Kidney (tissue), 14 donors: Measurements from ENCODE around the gene SOX1. TPM values are rescaled to one million over a fixed set of nuclear protein-coding genes. Genes with fewer than 3 reads are reported as not detected.

ENCODE experiments used
- DNase-seq, 5 donors: peaks; one replicate each; pipeline ENCODE4 v3.0.0-alpha.2; 2013 to 2020
- FAIRE-seq: peaks from 2 replicates; lab custom pipeline; 2012; peaks lifted over from hg19 to GRCh38; lab: Jason Lieb, UNC
- H3K27ac ChIP-seq, 2 donors: one replicate each; pipeline ENCODE4 v1.7.0; 2013; ENCODE audit warnings: low read depth in 2 of 2, low read length in 2 of 2, inconsistent platforms in 1 of 2
- H3K27me3 ChIP-seq: one replicate; pipeline ENCODE4 v1.7.1; 2013; ENCODE audit warnings: low read length, inconsistent platforms; ENCODE audit not compliant: control insufficient read depth, insufficient read depth
- H3K36me3 ChIP-seq, 3 donors: one replicate each; pipeline versions ENCODE4 v1.7.0 to v1.7.1; 2013; ENCODE audit warnings: low read length in 3 of 3, control low read depth in 1 of 3, inconsistent platforms in 1 of 3; ENCODE audit not compliant: insufficient read depth in 3 of 3, control insufficient read depth in 2 of 3
- H3K4me1 ChIP-seq, 3 donors: one replicate each; pipeline versions ENCODE4 v1.7.0 to v1.7.1; 2013; ENCODE audit warnings: low read length in 3 of 3, inconsistent platforms in 1 of 3, low read depth in 1 of 3; ENCODE audit not compliant: control insufficient read depth in 2 of 3, insufficient read depth in 2 of 3
- H3K4me3 ChIP-seq, 3 donors: one replicate each; pipeline versions ENCODE4 v1.7.0 to v1.8.1; 2013; ENCODE audit warnings: low read length in 3 of 3, control low read depth in 1 of 3, inconsistent platforms in 1 of 3
- H3K9ac ChIP-seq, 3 donors: one replicate each; pipeline versions ENCODE4 v1.7.0 to v1.7.1; 2013; ENCODE audit warnings: low read length in 3 of 3, control low read depth in 1 of 3, inconsistent platforms in 1 of 3
- H3K9me3 ChIP-seq, 3 donors: one replicate each; pipeline versions ENCODE4 v1.7.0 to v1.7.1; 2013; ENCODE audit warnings: low read length in 3 of 3, control low read depth in 1 of 3, inconsistent platforms in 1 of 3; ENCODE audit not compliant: control insufficient read depth in 2 of 3, insufficient read depth in 1 of 3
- intact Hi-C: fragments of 100-400 bp; cut with DNase I; formaldehyde crosslinking; loops from one replicate; pipeline ENCODE4 v1.11.1; 2022
- polyA plus RNA-seq: library from polyadenylated mRNA; stranded (reverse); fragments of 350-450 nt; fragmentation: Illumina TruSeq; extraction: RNeasy Lipid Tissue Mini Kit (QIAGEN cat#74804); gene quantifications from one replicate; pipeline ENCODE4 v1.2.3, GENCODE V29; 2014; ENCODE audit warnings: low read depth, low replicate concordance; ENCODE audit not compliant: insufficient read depth
- total RNA-seq: library from RNA; stranded (reverse); fragmentation: NEBNext Ultra II Directional; extraction: Animal tissue kit (Norgen Biotek cat#: 25700); gene quantifications from one replicate; pipeline ENCODE4 v1.2.1, GENCODE V29; 2021
- TF ChIP-seq, protein P1 (sequence below): IDR thresholded peaks from 3 replicates; pipeline ENCODE4 v1.5.1; 2012; ENCODE audit warnings: mild to moderate bottlenecking, moderate library complexity, borderline replicate concordance; ENCODE audit not compliant: insufficient read depth; ENCODE audit errors: extremely low read depth
- donor health status: control.
- donor health status: control.
- donor health status: control.
- donor health status: control.
- donor health status: control.
- donor health status: DM: yes; HTN: yes; CAD: no.
- donor health status: Normal renal cell carcinoma (clear cell type).

SOX1 gene
- total and polyA plus RNA-seq, 2 donors from 2014 or later = not detected

- Histone ChIP-seq H3K36me3 (no peaks in the 10 kb centered on the region), H3K9me3 (no peaks in the 10 kb centered on the region), H3K27me3 (peaks cover 56% of the 10 kb centered on the region), H3K27ac (no peak overlapping the region), H3K4me1 (no peaks in the 10 kb centered on the region), H3K4me3 (no peak overlapping the region), H3K9ac (no peak overlapping the region)
- intact Hi-C loops = no loop called here
- DNase-seq (peak in 1 of 5 donors; percentile 23), FAIRE-seq (no peak)
- TF ChIP-seq, protein P1, sequence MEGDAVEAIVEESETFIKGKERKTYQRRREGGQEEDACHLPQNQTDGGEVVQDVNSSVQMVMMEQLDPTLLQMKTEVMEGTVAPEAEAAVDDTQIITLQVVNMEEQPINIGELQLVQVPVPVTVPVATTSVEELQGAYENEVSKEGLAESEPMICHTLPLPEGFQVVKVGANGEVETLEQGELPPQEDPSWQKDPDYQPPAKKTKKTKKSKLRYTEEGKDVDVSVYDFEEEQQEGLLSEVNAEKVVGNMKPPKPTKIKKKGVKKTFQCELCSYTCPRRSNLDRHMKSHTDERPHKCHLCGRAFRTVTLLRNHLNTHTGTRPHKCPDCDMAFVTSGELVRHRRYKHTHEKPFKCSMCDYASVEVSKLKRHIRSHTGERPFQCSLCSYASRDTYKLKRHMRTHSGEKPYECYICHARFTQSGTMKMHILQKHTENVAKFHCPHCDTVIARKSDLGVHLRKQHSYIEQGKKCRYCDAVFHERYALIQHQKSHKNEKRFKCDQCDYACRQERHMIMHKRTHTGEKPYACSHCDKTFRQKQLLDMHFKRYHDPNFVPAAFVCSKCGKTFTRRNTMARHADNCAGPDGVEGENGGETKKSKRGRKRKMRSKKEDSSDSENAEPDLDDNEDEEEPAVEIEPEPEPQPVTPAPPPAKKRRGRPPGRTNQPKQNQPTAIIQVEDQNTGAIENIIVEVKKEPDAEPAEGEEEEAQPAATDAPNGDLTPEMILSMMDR = no peak
Observed at GRCh38 chr13:112069061-112069844, 2.3 kb downstream of the SOX1 start.

- H3K27me3 ChIP-seq = peaks cover 56% of the 10 kb centered on the region
- no peaks in the 10 kb centered on the region for H3K36me3 ChIP-seq
- H3K9ac ChIP-seq = no peak overlapping the region
- H3K4me3 ChIP-seq = no peak overlapping the region
- intact Hi-C loops = no loop called here
- no peak overlapping the region for H3K27ac ChIP-seq
- no peaks in the 10 kb centered on the region for H3K4me1 ChIP-seq
- FAIRE-seq (no peak), DNase-seq (peak in 1 of 5 donors; percentile 26)
- H3K9me3 ChIP-seq = no peaks in the 10 kb centered on the region
- TF ChIP-seq, protein P1 = no peak
Observed at GRCh38 chr13:112069845-112070251, 2.9 kb downstream of the SOX1 start.

DNA sequence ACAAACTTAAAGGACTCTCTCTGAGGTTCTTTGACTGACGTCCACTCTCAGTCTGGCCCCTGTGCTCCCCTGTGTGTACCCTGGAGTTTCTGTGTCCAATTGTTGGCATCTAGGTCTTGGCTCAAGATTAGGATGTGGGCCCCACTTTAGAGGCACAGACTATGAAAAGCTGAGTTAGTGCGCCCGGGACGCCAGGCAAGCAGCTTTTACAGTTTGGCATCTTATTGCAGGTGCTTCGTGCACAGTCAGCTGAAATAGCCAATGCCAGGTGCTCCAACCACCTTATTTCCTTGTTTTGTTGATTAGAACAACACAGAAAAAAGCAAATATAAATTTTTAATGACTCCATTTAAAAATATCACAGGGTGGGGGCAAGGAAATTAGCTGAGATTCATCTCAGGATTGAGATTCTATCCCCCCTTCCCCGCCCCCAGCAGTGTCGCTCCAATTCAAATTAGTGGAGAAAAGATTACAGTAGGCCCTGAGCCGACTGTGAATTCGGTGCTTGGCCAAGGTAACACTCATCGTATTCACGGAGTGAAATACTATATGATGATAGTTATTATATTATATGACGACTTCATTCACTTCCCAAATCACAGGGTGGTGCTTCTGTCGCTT lies 4.3 kb downstream of the SOX1 start:
- no peak overlapping the region for H3K27ac ChIP-seq
- H3K9me3 ChIP-seq = no peaks in the 10 kb centered on the region
- H3K36me3 ChIP-seq = no peaks in the 10 kb centered on the region
- H3K4me1 ChIP-seq = no peaks in the 10 kb centered on the region
- peaks cover 56% of the 10 kb centered on the region for H3K27me3 ChIP-seq
- no peak overlapping the region for H3K9ac ChIP-seq
- TF ChIP-seq, protein P1 = no peak
- DNase-seq (no peak), FAIRE-seq (no peak)
- H3K4me3 ChIP-seq = no peak overlapping the region
- intact Hi-C loops = no loop called here
